ENCODE data around the gene TRA2A.

- TF ChIP-seq CTCF (IDR thresholded peaks at IDR 0.05): no peak
- TF ChIP-seq POLR2A (IDR thresholded peaks at IDR 0.05): no peak
Observed at GRCh38 chr7:23468526-23469149, 63.1 kb downstream of the TRA2A start.
